ENCODE data around the gene RFX4.

The RFX4 gene

GRCh38 chr12:106599302-106599701 is 16.5 kb downstream of the RFX4 start:
- peaks cover 6% of the 10 kb centered on the region for H3K4me1 ChIP-seq (ENCODE audit: insufficient read depth, poor library complexity, severe bottlenecking)
- H3K4me3 ChIP-seq (ENCODE audit: severe bottlenecking) = no peak overlapping the region
- TF ChIP-seq, protein P1, sequence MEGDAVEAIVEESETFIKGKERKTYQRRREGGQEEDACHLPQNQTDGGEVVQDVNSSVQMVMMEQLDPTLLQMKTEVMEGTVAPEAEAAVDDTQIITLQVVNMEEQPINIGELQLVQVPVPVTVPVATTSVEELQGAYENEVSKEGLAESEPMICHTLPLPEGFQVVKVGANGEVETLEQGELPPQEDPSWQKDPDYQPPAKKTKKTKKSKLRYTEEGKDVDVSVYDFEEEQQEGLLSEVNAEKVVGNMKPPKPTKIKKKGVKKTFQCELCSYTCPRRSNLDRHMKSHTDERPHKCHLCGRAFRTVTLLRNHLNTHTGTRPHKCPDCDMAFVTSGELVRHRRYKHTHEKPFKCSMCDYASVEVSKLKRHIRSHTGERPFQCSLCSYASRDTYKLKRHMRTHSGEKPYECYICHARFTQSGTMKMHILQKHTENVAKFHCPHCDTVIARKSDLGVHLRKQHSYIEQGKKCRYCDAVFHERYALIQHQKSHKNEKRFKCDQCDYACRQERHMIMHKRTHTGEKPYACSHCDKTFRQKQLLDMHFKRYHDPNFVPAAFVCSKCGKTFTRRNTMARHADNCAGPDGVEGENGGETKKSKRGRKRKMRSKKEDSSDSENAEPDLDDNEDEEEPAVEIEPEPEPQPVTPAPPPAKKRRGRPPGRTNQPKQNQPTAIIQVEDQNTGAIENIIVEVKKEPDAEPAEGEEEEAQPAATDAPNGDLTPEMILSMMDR (IDR thresholded peaks at IDR 0.05; ENCODE audit: poor library complexity, severe bottlenecking) = no peak
- no peak for ATAC-seq (ENCODE audit: low read depth)
- H3K27me3 ChIP-seq (ENCODE audit: insufficient read depth, poor library complexity, severe bottlenecking) = no peaks in the 10 kb centered on the region
- no peak for DNase-seq (ENCODE audit: low spot score)
- peaks cover 1% of the 10 kb centered on the region for H3K9me3 ChIP-seq (ENCODE audit: severe bottlenecking)
- no peak overlapping the region for H3K27ac ChIP-seq (ENCODE audit: poor library complexity, severe bottlenecking)
- no peaks in the 10 kb centered on the region for H3K36me3 ChIP-seq (ENCODE audit: low read depth)

DNA sequence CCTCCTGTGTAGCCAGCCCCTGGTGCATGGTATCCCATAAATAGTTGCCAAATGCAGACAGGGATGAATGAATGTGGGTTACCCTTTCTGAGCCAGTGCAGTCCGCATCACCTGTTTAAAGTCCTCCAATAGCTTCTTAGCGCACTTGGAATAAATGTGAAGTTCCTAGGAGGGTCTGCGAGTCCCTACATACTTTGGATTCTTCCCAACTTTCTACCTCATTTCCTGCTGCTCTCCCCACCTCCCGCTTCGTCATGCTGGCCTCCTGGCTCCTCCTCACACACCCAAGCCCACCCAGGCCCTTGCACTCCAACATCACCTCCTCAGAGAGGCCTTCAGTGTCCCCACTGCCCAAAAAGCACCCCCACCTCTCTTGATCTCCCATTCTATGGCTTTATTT is 17.7 kb downstream of the RFX4 start:
- TF ChIP-seq, protein P1 (IDR thresholded peaks at IDR 0.05; ENCODE audit: poor library complexity, severe bottlenecking) = no peak
- Histone ChIP-seq H3K27ac (ENCODE audit: poor library complexity, severe bottlenecking) (no peak overlapping the region), H3K27me3 (ENCODE audit: insufficient read depth, poor library complexity, severe bottlenecking) (no peaks in the 10 kb centered on the region), H3K4me3 (ENCODE audit: severe bottlenecking) (no peak overlapping the region), H3K36me3 (ENCODE audit: low read depth) (no peaks in the 10 kb centered on the region), H3K9me3 (ENCODE audit: severe bottlenecking) (peaks cover 1% of the 10 kb centered on the region), H3K4me1 (ENCODE audit: insufficient read depth, poor library complexity, severe bottlenecking) (peaks cover 6% of the 10 kb centered on the region)
- ATAC-seq (ENCODE audit: low read depth) = no peak
- DNase-seq (ENCODE audit: low spot score) = no peak

DNA sequence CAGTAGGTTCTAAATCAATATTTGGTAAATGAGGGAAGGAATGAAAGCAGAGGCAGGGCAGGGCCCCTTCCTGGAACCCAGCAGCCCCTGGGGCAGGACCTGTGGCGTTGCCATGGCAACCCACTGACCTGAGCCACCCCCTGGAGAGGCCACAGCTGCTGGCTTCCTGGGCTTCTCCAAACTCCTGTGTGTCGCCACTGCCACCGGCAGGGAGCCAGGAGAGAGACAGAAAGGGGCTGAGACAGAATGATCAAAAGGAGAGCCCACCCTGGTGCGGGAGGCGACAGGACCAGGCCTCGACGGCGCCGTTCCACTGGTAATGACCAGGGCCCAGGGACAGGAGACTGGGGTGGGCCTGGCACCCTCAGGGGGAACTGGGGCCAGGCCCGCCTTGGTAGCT is 18.2 kb downstream of the RFX4 start:
- DNase-seq (ENCODE audit: low spot score) = no peak
- H3K27ac ChIP-seq (ENCODE audit: poor library complexity, severe bottlenecking) = no peak overlapping the region

GRCh38 chr12:106601496-106601895 is 18.7 kb downstream of the RFX4 start:
- TF ChIP-seq, protein P1 (IDR thresholded peaks at IDR 0.05; ENCODE audit: poor library complexity, severe bottlenecking) = no peak
- Histone ChIP-seq H3K27me3 (ENCODE audit: insufficient read depth, poor library complexity, severe bottlenecking) (no peaks in the 10 kb centered on the region), H3K4me3 (ENCODE audit: severe bottlenecking) (no peak overlapping the region), H3K36me3 (ENCODE audit: low read depth) (no peaks in the 10 kb centered on the region), H3K4me1 (ENCODE audit: insufficient read depth, poor library complexity, severe bottlenecking) (peaks cover 6% of the 10 kb centered on the region), H3K27ac (ENCODE audit: poor library complexity, severe bottlenecking) (no peak overlapping the region), H3K9me3 (ENCODE audit: severe bottlenecking) (peaks cover 1% of the 10 kb centered on the region)
- ATAC-seq (ENCODE audit: low read depth) (no peak), DNase-seq (ENCODE audit: low spot score) (no peak)

More for the DNA sequence above, 18.2 kb downstream of the RFX4 start:
- Histone ChIP-seq H3K9me3 (ENCODE audit: severe bottlenecking) (peaks cover 1% of the 10 kb centered on the region), H3K4me1 (ENCODE audit: insufficient read depth, poor library complexity, severe bottlenecking) (peaks cover 6% of the 10 kb centered on the region), H3K27me3 (ENCODE audit: insufficient read depth, poor library complexity, severe bottlenecking) (no peaks in the 10 kb centered on the region), H3K36me3 (ENCODE audit: low read depth) (no peaks in the 10 kb centered on the region), H3K4me3 (ENCODE audit: severe bottlenecking) (no peak overlapping the region)
- no peak for ATAC-seq (ENCODE audit: low read depth)
- TF ChIP-seq, protein P1 (IDR thresholded peaks at IDR 0.05; ENCODE audit: poor library complexity, severe bottlenecking) = no peak

- H3K27ac ChIP-seq (ENCODE audit: poor library complexity, severe bottlenecking) = no peak overlapping the region
- H3K9me3 ChIP-seq (ENCODE audit: severe bottlenecking) = no peaks in the 10 kb centered on the region
- H3K36me3 ChIP-seq (ENCODE audit: low read depth) = no peaks in the 10 kb centered on the region
- TF ChIP-seq, protein P1 (IDR thresholded peaks at IDR 0.05; ENCODE audit: poor library complexity, severe bottlenecking) = no peak
- ATAC-seq (ENCODE audit: low read depth) (no peak), DNase-seq (ENCODE audit: low spot score) (no peak)
- H3K4me1 ChIP-seq (ENCODE audit: insufficient read depth, poor library complexity, severe bottlenecking) = peaks cover 6% of the 10 kb centered on the region
- H3K4me3 ChIP-seq (ENCODE audit: severe bottlenecking) = no peak overlapping the region
- peaks cover 3% of the 10 kb centered on the region for H3K27me3 ChIP-seq (ENCODE audit: insufficient read depth, poor library complexity, severe bottlenecking)
Observed at GRCh38 chr12:106602076-106602475, 19.3 kb downstream of the RFX4 start.

Data from RWPE2 (cell line).